H9 (cell line): Measurements from ENCODE around the gene MORN1. TPM values are rescaled to one million over a fixed set of nuclear protein-coding genes. Genes with fewer than 3 reads are reported as not detected.

Experiments
- DNase-seq: peaks from one replicate; pipeline ENCODE4 v3.0.0-alpha.2; 2017
- H2AFZ ChIP-seq: one replicate; pipeline ENCODE4 v1.6.1; 2013; ENCODE audit warnings: mild to moderate bottlenecking, low read length, control low read depth, moderate library complexity
- H2AK5ac ChIP-seq: 2 replicates; pipeline ENCODE4 v1.6.1; 2013; ENCODE audit warnings: low read length, control low read depth, mixed read lengths; ENCODE audit not compliant: insufficient read length
- H2BK120ac ChIP-seq: one replicate; pipeline ENCODE4 v1.6.1; 2013; ENCODE audit warnings: low read depth, mild to moderate bottlenecking, low read length, control low read depth, inconsistent platforms; ENCODE audit not compliant: poor library complexity, severe bottlenecking
- H2BK12ac ChIP-seq: 2 replicates; pipeline ENCODE4 v1.6.1; 2013; ENCODE audit warnings: low read length, control low read depth, mixed read lengths, low read depth; ENCODE audit not compliant: insufficient read length
- H2BK15ac ChIP-seq: 2 replicates; pipeline ENCODE4 v1.6.1; 2013; ENCODE audit warnings: low read depth, low read length, control low read depth
- H2BK20ac ChIP-seq: one replicate; pipeline ENCODE4 v1.6.1; 2013; ENCODE audit warnings: low read depth, mild to moderate bottlenecking, low read length, control low read depth, inconsistent platforms; ENCODE audit not compliant: poor library complexity, severe bottlenecking
- H2BK5ac ChIP-seq: 2 replicates; pipeline ENCODE4 v1.6.1; 2013; ENCODE audit warnings: low read length, control low read depth, mixed read lengths; ENCODE audit not compliant: insufficient read length
- H3K14ac ChIP-seq: 2 replicates; pipeline ENCODE4 v1.6.1; 2013; ENCODE audit warnings: low read length, control low read depth; ENCODE audit not compliant: insufficient read depth
- H3K18ac ChIP-seq: 2 replicates; pipeline ENCODE4 v1.6.1; 2013; ENCODE audit warnings: low read depth, mild to moderate bottlenecking, mixed read lengths, low read length, control low read depth; ENCODE audit not compliant: insufficient read length
- H3K23ac ChIP-seq: 2 replicates; pipeline ENCODE4 v1.6.1; 2013; ENCODE audit warnings: low read length, control low read depth, mixed read lengths, low read depth; ENCODE audit not compliant: insufficient read length
- H3K23me2 ChIP-seq: 2 replicates; pipeline ENCODE4 v1.6.1; 2013; ENCODE audit warnings: low read depth, mild to moderate bottlenecking, mixed read lengths, low read length, control low read depth; ENCODE audit not compliant: insufficient read length, poor library complexity, severe bottlenecking
- H3K27ac ChIP-seq: 2 replicates; pipeline ENCODE4 v1.5.1; 2013; ENCODE audit warnings: low read length, control low read depth, mixed read lengths, low read depth; ENCODE audit not compliant: insufficient read length
- H3K27me3 ChIP-seq: 2 replicates; pipeline ENCODE4 v1.6.1; 2013; ENCODE audit warnings: low read length, control low read depth, inconsistent platforms; ENCODE audit not compliant: insufficient read depth
- H3K4ac ChIP-seq: 2 replicates; pipeline ENCODE4 v1.6.1; 2013; ENCODE audit warnings: low read depth, mild to moderate bottlenecking, control low read depth, inconsistent platforms, low read length, moderate library complexity
- H3K4me1 ChIP-seq: 2 replicates; pipeline ENCODE4 v1.6.1; 2013; ENCODE audit warnings: low read length, control low read depth, inconsistent platforms; ENCODE audit not compliant: insufficient read depth
- H3K4me2 ChIP-seq: 2 replicates; pipeline ENCODE4 v1.6.1; 2013; ENCODE audit warnings: low read length, control low read depth, mixed read lengths; ENCODE audit not compliant: insufficient read length, insufficient read depth
- H3K56ac ChIP-seq: 2 replicates; pipeline ENCODE4 v1.6.1; 2013; ENCODE audit warnings: low read depth, mild to moderate bottlenecking, mixed read lengths, low read length, control low read depth; ENCODE audit not compliant: insufficient read length
- H3K79me1 ChIP-seq: 2 replicates; pipeline ENCODE4 v1.6.1; 2013; ENCODE audit warnings: low read depth, mild to moderate bottlenecking, moderate library complexity, low read length, control low read depth, inconsistent platforms; ENCODE audit not compliant: insufficient read depth, poor library complexity, severe bottlenecking
- H3K79me2 ChIP-seq: 2 replicates; pipeline ENCODE4 v1.6.1; 2013; ENCODE audit warnings: low read length, control low read depth, inconsistent platforms; ENCODE audit not compliant: insufficient read depth
- H3K9ac ChIP-seq: 2 replicates; pipeline ENCODE4 v1.6.1; 2013; ENCODE audit warnings: low read length, control low read depth, mixed read lengths; ENCODE audit not compliant: insufficient read length; ENCODE audit errors: extremely low read depth
- H3K9me3 ChIP-seq: one replicate; pipeline ENCODE4 v1.6.1; 2013; ENCODE audit warnings: low read depth, low read length, inconsistent platforms; ENCODE audit not compliant: control insufficient read depth
- H3T11ph ChIP-seq: one replicate; pipeline ENCODE4 v1.6.1; 2013; ENCODE audit warnings: mild to moderate bottlenecking, low read length, control low read depth, inconsistent platforms
- H4K20me1 ChIP-seq: one replicate; pipeline ENCODE4 v1.6.1; 2013; ENCODE audit not compliant: control insufficient read depth, insufficient read length, insufficient read depth
- H4K5ac ChIP-seq: 2 replicates; pipeline ENCODE4 v1.6.1; 2013; ENCODE audit warnings: low read depth, mild to moderate bottlenecking, mixed read lengths, low read length, control low read depth; ENCODE audit not compliant: insufficient read length
- H4K8ac ChIP-seq: replicated peaks from 2 replicates; pipeline ENCODE4 v1.6.1; 2013; ENCODE audit warnings: low read length, control low read depth, mixed read lengths, low read depth; ENCODE audit not compliant: insufficient read length
- H4K91ac ChIP-seq: 2 replicates; pipeline ENCODE4 v1.6.1; 2013; ENCODE audit warnings: low read depth, mild to moderate bottlenecking, moderate library complexity, mixed read lengths, low read length, control low read depth; ENCODE audit not compliant: insufficient read length
- H3K27ac Mint-ChIP-seq, 3 experiments: 2 replicates in 2 of 3; 3 replicates in 1 of 3; pipeline ENCODE4 v1.8.0; 2020 to 2021; ENCODE audit warnings: mixed read lengths in 3 of 3, mild to moderate bottlenecking in 1 of 3, moderate library complexity in 1 of 3
- H3K27me3 Mint-ChIP-seq: 2 replicates; pipeline ENCODE4 v1.8.0; 2021; ENCODE audit warnings: low read depth, mild to moderate bottlenecking, moderate library complexity, mixed read lengths
- H3K36me3 Mint-ChIP-seq, 3 experiments: 2 replicates in 2 of 3; 3 replicates in 1 of 3; pipeline ENCODE4 v1.8.0; 2020 to 2021; ENCODE audit warnings: low read depth in 3 of 3, mixed read lengths in 3 of 3; ENCODE audit not compliant: insufficient read depth in 1 of 3
- H3K4me1 Mint-ChIP-seq, 2 experiments: 2 replicates each; pipeline ENCODE4 v1.8.0; 2020; ENCODE audit warnings: mixed read lengths in 2 of 2
- H3K4me3 Mint-ChIP-seq, 2 experiments: 2 replicates in 1 of 2; 3 replicates in 1 of 2; pipeline ENCODE4 v1.8.0; 2020 to 2021; ENCODE audit warnings: mild to moderate bottlenecking in 2 of 2, mixed read lengths in 2 of 2, moderate library complexity in 1 of 2
- H3K9me3 Mint-ChIP-seq, 2 experiments: 2 replicates in 1 of 2; 3 replicates in 1 of 2; pipeline ENCODE4 v1.8.0; 2020; ENCODE audit warnings: mild to moderate bottlenecking in 2 of 2, mixed read lengths in 2 of 2, moderate library complexity in 1 of 2
- CTCF ChIP-seq: fragments of 200-600 bp; sonication (generic); conservative IDR thresholded peaks from 3 replicates; pipeline ENCODE4 v1.8.0; 2021; ENCODE audit warnings: antibody characterized with exemption, mild to moderate bottlenecking
- WGBS: extraction: QIAGEN DNeasy Blood & Tissue Kit; methylation state at CpG from one replicate; pipeline ENCODE4 v1.1.7; 2013; ENCODE audit warnings: missing lambda C conversion rate, low lambda C conversion rate, mixed read lengths; ENCODE audit not compliant: insufficient read length; ENCODE audit errors: extremely low coverage; 5-methylcytosine and 5-hydroxymethylcytosine counted together
- total RNA-seq: library from RNA; stranded (reverse); gene quantifications from 2 replicates; pipeline ENCODE4 v1.2.1, GENCODE V29; 2021

MORN1 gene
- total RNA-seq, 1 experiment from 2014 or later: 12.7 TPM

- Histone ChIP-seq H3K4me2 (no peak overlapping the region), H3K9ac (no peak overlapping the region), H3K56ac (no peak overlapping the region), H3K79me1 (no peaks in the 10 kb centered on the region), H3K27me3 (no peaks in the 10 kb centered on the region), H3K23me2 (no peaks in the 10 kb centered on the region), H4K8ac (no peak overlapping the region), H3K4ac (no peak overlapping the region), H2BK20ac (no peak overlapping the region), H2BK120ac (no peak overlapping the region), H3K18ac (no peak overlapping the region), H2BK5ac (no peak overlapping the region), H4K20me1 (no peaks in the 10 kb centered on the region), H3K79me2 (no peaks in the 10 kb centered on the region), H2AFZ (no peak overlapping the region), H3K23ac (no peak overlapping the region), H4K5ac (no peak overlapping the region), H3K9me3 (no peaks in the 10 kb centered on the region), H4K91ac (no peak overlapping the region), H2BK15ac (no peak overlapping the region), H3T11ph (no peak overlapping the region), H3K27ac (no peak overlapping the region), H2BK12ac (no peak overlapping the region), H3K14ac (no peak overlapping the region), H2AK5ac (no peak overlapping the region), H3K4me1 (no peaks in the 10 kb centered on the region)
- Mint-ChIP-seq H3K4me1 (peaks cover 7 to 8% of the 10 kb centered on the region in 2 experiments), H3K27ac (no peak overlapping the region; a peak in 1 of 7 replicates), H3K9me3 (peaks cover 11 to 13% of the 10 kb centered on the region in 2 experiments; a peak in 4 of 5 replicates), H3K4me3 (no peak overlapping the region), H3K36me3 (no peaks in the 10 kb centered on the region), H3K27me3 (peaks cover 68% of the 10 kb centered on the region)
- TF ChIP-seq CTCF: no peak
- no peak for DNase-seq
- no CpG with 5 or more reads among the region's 16 CpGs for WGBS
Measured at GRCh38 chr1:2419416-2419815, 28.1 kb upstream of the MORN1 start.
